ENCODE measurements around the gene ZFP36L2. TPM values are rescaled to one million over a fixed set of nuclear protein-coding genes. Genes with fewer than 3 reads are reported as not detected.
A peak's percentile ranks its signal among the peaks of the same experiment; 100 is the strongest.

ZFP36L2 gene
- total RNA-seq, 4 donors from 2014 or later: 114 to 305 (median 208) TPM

- H3K27me3 ChIP-seq: no peaks in the 10 kb centered on the region
- H3K4me3 ChIP-seq: no peak overlapping the region
- no peak for DNase-seq
- no peaks in the 10 kb centered on the region for H3K9me3 ChIP-seq
- H3K4me1 ChIP-seq: peaks cover 11 to 54% (median 30%) of the 10 kb centered on the region in 4 donors
- peak overlapping the region; percentile 81 to 86 (median 84) for H3K27ac ChIP-seq
- no peak for TF ChIP-seq EP300 (IDR thresholded peaks at IDR 0.05; ENCODE audit: low read depth)
- TF ChIP-seq POLR2AphosphoS5 (IDR thresholded peaks at IDR 0.05): no peak
- no peak for TF ChIP-seq POLR2A (IDR thresholded peaks at IDR 0.05)
- TF ChIP-seq CTCF (IDR thresholded peaks at IDR 0.05): no peak
- WGBS, 2 donors (ENCODE audit: low coverage in 1 of 2): 82 to 83% methylated on average over 3 to 10 of the region's 10 CpGs
- no peaks in the 10 kb centered on the region for H3K36me3 ChIP-seq
- intact Hi-C loops (cut with DNase I; ENCODE audit: low total_unique reads) (loop anchor here (10.0 kb wide), 1 partner anchor 186 kb away; no protein-coding TSS in a partner anchor), in situ Hi-C loops (cut with MboI; ENCODE audit: low pct_ligation_motif_present in 1 of 4, low pct_unique_long_range_greater_than_20kb in 1 of 4, low sequenced_read_pairs in 3 of 4) (loop anchor here in 1 of 4 donors (25.0 kb wide), 1 partner anchor 431 kb away; no protein-coding TSS in a partner anchor)
Observed at GRCh38 chr2:43268066-43268953, 41.9 kb upstream of the ZFP36L2 start.

DNA sequence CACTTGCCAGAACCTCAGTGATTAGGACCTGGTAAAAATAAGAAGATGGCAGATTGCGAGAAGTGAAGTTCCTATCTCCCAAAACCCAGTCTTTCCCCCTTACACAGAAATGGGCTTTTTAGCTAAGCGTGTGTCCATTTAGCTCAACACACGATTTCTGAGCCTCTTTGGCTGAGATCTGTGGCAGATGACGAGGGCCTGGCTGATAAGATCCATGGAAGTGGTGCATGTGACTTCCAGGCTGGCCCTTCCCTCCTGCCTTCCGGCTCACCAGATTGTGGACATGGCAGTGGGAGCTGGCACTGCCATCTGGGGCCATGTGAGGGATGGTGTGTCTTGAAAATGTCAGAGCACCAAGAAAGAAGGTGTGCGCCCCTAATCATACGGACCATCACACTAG is 41.0 kb upstream of the ZFP36L2 start:
- DNase-seq: no peak
- intact Hi-C loops (cut with DNase I; ENCODE audit: low total_unique reads) (loop anchor here (10.0 kb wide), 1 partner anchor 187 kb away; no protein-coding TSS in a partner anchor), in situ Hi-C loops (cut with MboI; ENCODE audit: low pct_ligation_motif_present in 1 of 4, low pct_unique_long_range_greater_than_20kb in 1 of 4, low sequenced_read_pairs in 3 of 4) (loop anchor here in 1 of 4 donors (25.0 kb wide), 1 partner anchor 430 kb away; no protein-coding TSS in a partner anchor)
- TF ChIP-seq POLR2AphosphoS5 (IDR thresholded peaks at IDR 0.05) (no peak), CTCF (IDR thresholded peaks at IDR 0.05) (no peak), EP300 (IDR thresholded peaks at IDR 0.05; ENCODE audit: low read depth) (no peak), POLR2A (IDR thresholded peaks at IDR 0.05) (no peak)
- Histone ChIP-seq H3K36me3 (no peaks in the 10 kb centered on the region), H3K27ac (peak overlapping the region; percentile 77 to 86 (median 84)), H3K4me1 (peaks cover 11 to 54% (median 30%) of the 10 kb centered on the region in 4 donors), H3K4me3 (no peak overlapping the region), H3K9me3 (no peaks in the 10 kb centered on the region), H3K27me3 (no peaks in the 10 kb centered on the region)
- WGBS, 2 donors (ENCODE audit: low coverage in 1 of 2): 80 to 95% methylated on average over 1 to 7 of the region's 7 CpGs

DNA sequence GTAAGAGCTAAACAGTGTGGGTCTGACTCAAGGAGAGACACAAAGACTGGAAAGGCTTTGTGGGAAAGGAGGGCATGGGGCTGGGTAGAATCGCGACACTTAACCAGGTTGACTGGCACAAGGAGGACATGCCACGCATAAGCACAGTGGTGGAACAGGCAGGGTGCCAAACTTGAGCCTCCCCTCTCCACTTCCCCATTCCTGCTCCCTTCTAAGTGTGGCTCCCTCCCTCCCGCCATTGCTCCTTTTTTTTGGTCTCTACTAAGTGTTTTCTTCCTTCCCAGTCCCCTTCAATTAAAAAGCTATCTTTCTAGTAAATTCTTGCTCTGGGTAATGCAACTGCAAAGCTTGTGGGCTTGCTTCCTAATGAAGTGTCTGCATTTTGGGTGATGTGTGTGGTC is 40.3 kb upstream of the ZFP36L2 start:
- H3K27me3 ChIP-seq: no peaks in the 10 kb centered on the region
- no peak overlapping the region for H3K4me3 ChIP-seq
- peaks cover 11 to 54% (median 30%) of the 10 kb centered on the region in 4 donors for H3K4me1 ChIP-seq
- peak overlapping the region; percentile 77 to 86 (median 84) for H3K27ac ChIP-seq
- intact Hi-C loops (cut with DNase I; ENCODE audit: low total_unique reads) (loop anchor here (10.0 kb wide), 1 partner anchor 188 kb away; no protein-coding TSS in a partner anchor), in situ Hi-C loops (cut with MboI; ENCODE audit: low pct_ligation_motif_present in 1 of 4, low pct_unique_long_range_greater_than_20kb in 1 of 4, low sequenced_read_pairs in 3 of 4) (loop anchor here in 1 of 4 donors (25.0 kb wide), 1 partner anchor 429 kb away; no protein-coding TSS in a partner anchor)
- DNase-seq: peak; percentile 43
- 75% methylated on average over 4 of the region's 4 CpGs; no CpG with 5 or more reads in 1 of the 2 donors for WGBS, 2 donors (ENCODE audit: low coverage in 1 of 2)
- no peaks in the 10 kb centered on the region for H3K36me3 ChIP-seq
- no peaks in the 10 kb centered on the region for H3K9me3 ChIP-seq
- TF ChIP-seq EP300 (IDR thresholded peaks at IDR 0.05; ENCODE audit: low read depth): no peak
- no peak for TF ChIP-seq POLR2A (IDR thresholded peaks at IDR 0.05)
- TF ChIP-seq POLR2AphosphoS5 (IDR thresholded peaks at IDR 0.05): no peak
- TF ChIP-seq CTCF (IDR thresholded peaks at IDR 0.05): no peak

DNA sequence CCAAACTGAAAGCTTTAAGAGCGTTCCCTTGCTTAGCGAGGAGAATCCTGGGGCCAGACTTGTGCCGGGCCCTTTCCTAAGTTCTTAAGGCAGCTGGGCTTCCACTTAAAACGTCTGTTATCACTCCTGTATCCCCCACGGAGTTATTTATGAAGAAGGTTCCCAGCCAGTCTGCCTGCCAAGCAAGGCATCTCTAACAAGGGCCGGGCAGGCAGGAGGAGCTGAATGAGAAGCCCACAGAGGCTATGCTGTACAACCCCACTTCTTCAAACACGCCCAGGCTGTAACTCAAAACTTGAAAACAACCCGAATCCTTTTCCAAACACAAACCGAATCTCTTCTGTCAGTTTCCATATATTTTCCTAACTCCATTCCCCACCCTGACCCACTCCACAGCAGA is 39.0 kb upstream of the ZFP36L2 start:
- Histone ChIP-seq H3K9me3 (no peaks in the 10 kb centered on the region), H3K4me3 (no peak overlapping the region), H3K4me1 (peaks cover 11 to 52% (median 27%) of the 10 kb centered on the region in 4 donors), H3K36me3 (no peaks in the 10 kb centered on the region), H3K27ac (peak overlapping the region; percentile 77 to 86 (median 84)), H3K27me3 (no peaks in the 10 kb centered on the region)
- intact Hi-C loops (cut with DNase I; ENCODE audit: low total_unique reads): loop anchor here (10.0 kb wide), 1 partner anchor 189 kb away; no protein-coding TSS in a partner anchor
- 23 to 68% methylated on average over 3 to 9 of the region's 9 CpGs for WGBS, 2 donors (ENCODE audit: low coverage in 1 of 2)
- TF ChIP-seq EP300 (IDR thresholded peaks at IDR 0.05; ENCODE audit: low read depth) (no peak), POLR2AphosphoS5 (IDR thresholded peaks at IDR 0.05) (no peak), CTCF (IDR thresholded peaks at IDR 0.05) (no peak), POLR2A (IDR thresholded peaks at IDR 0.05) (no peak)
- in situ Hi-C loops (cut with MboI; ENCODE audit: low pct_ligation_motif_present in 1 of 4, low pct_unique_long_range_greater_than_20kb in 1 of 4, low sequenced_read_pairs in 3 of 4): loop anchor here in 1 of 4 donors (25.0 kb wide), 1 partner anchor 428 kb away; no protein-coding TSS in a partner anchor
- no peak for DNase-seq

Data from transverse colon (tissue), 4 donors.